Esophagus squamous epithelium (tissue), 4 donors: ENCODE measurements around the gene FBXW5.

Experiments
- POLR2A ChIP-seq, 4 donors: fragments of 450-650 bp; IDR thresholded peaks; one replicate each; pipeline ENCODE4 v1.6.1; 2017; ENCODE audit warnings: antibody characterized with exemption in 4 of 4, mild to moderate bottlenecking in 4 of 4, moderate library complexity in 3 of 4
- TF ChIP-seq, protein P1 (sequence below), 6 experiments: fragments of 450-650 bp in 4 of 6; fragments of 200-600 bp in 2 of 6; sonication (generic) in 2 of 6; IDR thresholded peaks; one replicate each; pipeline ENCODE4 v1.5.1; 2016 to 2019; ENCODE audit warnings: antibody characterized with exemption in 6 of 6, mild to moderate bottlenecking in 4 of 6, moderate library complexity in 4 of 6

DNA sequence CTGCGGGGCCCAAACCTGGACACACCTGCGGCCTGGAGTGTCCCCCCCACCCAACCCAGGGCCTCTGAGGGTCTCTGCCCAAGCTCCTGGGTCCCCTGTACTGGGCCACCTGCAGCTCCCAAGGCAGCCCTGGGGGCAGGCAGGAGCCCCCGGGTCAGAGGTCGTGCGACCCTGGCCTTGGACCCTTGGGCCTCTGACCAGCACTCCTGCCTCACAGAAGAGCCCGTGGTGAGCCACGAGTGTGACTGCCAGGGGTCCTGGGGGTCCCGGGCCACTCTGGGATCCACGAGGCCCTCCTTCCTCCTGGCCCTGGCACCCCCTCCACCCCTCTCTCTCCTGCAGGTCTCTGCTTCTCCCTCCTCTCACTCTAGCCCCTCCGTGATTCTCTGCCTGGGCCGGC is 27.8 kb upstream of the FBXW5 start:
- TF ChIP-seq POLR2A (IDR thresholded peaks at IDR 0.05) = no peak
- TF ChIP-seq, protein P1, sequence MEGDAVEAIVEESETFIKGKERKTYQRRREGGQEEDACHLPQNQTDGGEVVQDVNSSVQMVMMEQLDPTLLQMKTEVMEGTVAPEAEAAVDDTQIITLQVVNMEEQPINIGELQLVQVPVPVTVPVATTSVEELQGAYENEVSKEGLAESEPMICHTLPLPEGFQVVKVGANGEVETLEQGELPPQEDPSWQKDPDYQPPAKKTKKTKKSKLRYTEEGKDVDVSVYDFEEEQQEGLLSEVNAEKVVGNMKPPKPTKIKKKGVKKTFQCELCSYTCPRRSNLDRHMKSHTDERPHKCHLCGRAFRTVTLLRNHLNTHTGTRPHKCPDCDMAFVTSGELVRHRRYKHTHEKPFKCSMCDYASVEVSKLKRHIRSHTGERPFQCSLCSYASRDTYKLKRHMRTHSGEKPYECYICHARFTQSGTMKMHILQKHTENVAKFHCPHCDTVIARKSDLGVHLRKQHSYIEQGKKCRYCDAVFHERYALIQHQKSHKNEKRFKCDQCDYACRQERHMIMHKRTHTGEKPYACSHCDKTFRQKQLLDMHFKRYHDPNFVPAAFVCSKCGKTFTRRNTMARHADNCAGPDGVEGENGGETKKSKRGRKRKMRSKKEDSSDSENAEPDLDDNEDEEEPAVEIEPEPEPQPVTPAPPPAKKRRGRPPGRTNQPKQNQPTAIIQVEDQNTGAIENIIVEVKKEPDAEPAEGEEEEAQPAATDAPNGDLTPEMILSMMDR (IDR thresholded peaks at IDR 0.05) = no peak
